Endodermal cell (in vitro differentiated cells): ENCODE results near the gene ITGA6. TPM values are rescaled to one million over a fixed set of nuclear protein-coding genes. Genes with fewer than 3 reads are reported as not detected.
"Not testable (repeated sequence)": the region's sequence is repeated elsewhere in the genome, so short reads cannot be mapped to it uniquely, and the experiment has no call there.

Experiments used
- DNase-seq: peaks from one replicate; pipeline ENCODE4 v3.0.0-alpha.2; 2017
- H3K27ac ChIP-seq: 2 replicates; pipeline ENCODE4 v1.5.1; 2013; ENCODE audit warnings: mild to moderate bottlenecking, low read depth, low read length, moderate library complexity
- H3K27me3 ChIP-seq: 2 replicates; pipeline ENCODE4 v1.6.1; 2013; ENCODE audit warnings: mild to moderate bottlenecking, low read length, moderate library complexity; ENCODE audit not compliant: insufficient read depth, control insufficient read depth, poor library complexity, severe bottlenecking
- H3K36me3 ChIP-seq: 2 replicates; pipeline ENCODE4 v1.7.0; 2013; ENCODE audit warnings: mild to moderate bottlenecking, low read length, moderate library complexity; ENCODE audit not compliant: control insufficient read depth, insufficient read depth
- H3K4me1 ChIP-seq: one replicate; pipeline ENCODE4 v1.7.0; 2013; ENCODE audit warnings: low read length; ENCODE audit not compliant: control insufficient read depth, insufficient read depth
- H3K4me3 ChIP-seq: 2 replicates; pipeline ENCODE4 v1.5.1; 2013; ENCODE audit warnings: mild to moderate bottlenecking, low read length, moderate library complexity
- H3K9ac ChIP-seq: 2 replicates; pipeline ENCODE4 v1.6.1; 2013; ENCODE audit warnings: mild to moderate bottlenecking, low read length, moderate library complexity; ENCODE audit not compliant: poor library complexity, severe bottlenecking; ENCODE audit errors: extremely low read depth
- H3K9me3 ChIP-seq: 2 replicates; pipeline ENCODE4 v1.6.1; 2013; ENCODE audit warnings: mild to moderate bottlenecking, low read length, moderate library complexity; ENCODE audit not compliant: control insufficient read depth
- H3K27ac Mint-ChIP-seq: 2 replicates; pipeline ENCODE4 v1.8.0; 2020; ENCODE audit warnings: mixed read lengths
- H3K27me3 Mint-ChIP-seq: 2 replicates; pipeline ENCODE4 v1.8.0; 2021; ENCODE audit warnings: mild to moderate bottlenecking, mixed read lengths; ENCODE audit not compliant: insufficient read depth
- H3K36me3 Mint-ChIP-seq: 2 replicates; pipeline ENCODE4 v1.8.0; 2020; ENCODE audit warnings: low read depth, mixed read lengths
- H3K4me1 Mint-ChIP-seq: 2 replicates; pipeline ENCODE4 v1.8.0; 2020; ENCODE audit warnings: mixed read lengths
- H3K4me3 Mint-ChIP-seq: 2 replicates; pipeline ENCODE4 v1.8.0; 2020; ENCODE audit warnings: mild to moderate bottlenecking, moderate library complexity, mixed read lengths
- H3K9me3 Mint-ChIP-seq: 2 replicates; pipeline ENCODE4 v1.8.0; 2020; ENCODE audit warnings: mild to moderate bottlenecking, mixed read lengths
- CTCF ChIP-seq: fragments of 200-600 bp; sonication (generic); conservative IDR thresholded peaks from 2 replicates; pipeline ENCODE4 v1.5.0; 2021; ENCODE audit warnings: antibody characterized with exemption, mild to moderate bottlenecking
- WGBS, 2 experiments: methylation state at CpG; one replicate each; pipeline versions ENCODE4 v1.1.5 to v1.1.7; 2013; ENCODE audit warnings: missing lambda C conversion rate in 2 of 2, mixed read lengths in 1 of 2; ENCODE audit not compliant: insufficient coverage in 1 of 2, insufficient read length in 1 of 2; 5-methylcytosine and 5-hydroxymethylcytosine counted together
- total RNA-seq, 2 donors: library from RNA; stranded (reverse); fragmentation: NEBNext Ultra II Directional in 1 of 2; extraction: Animal tissue kit (Norgen Biotek cat#: 25700) in 1 of 2; gene quantifications; 2 replicates in 1 of 2; 3 replicates in 1 of 2; pipeline ENCODE4 v1.2.1, GENCODE V29; 2021

ITGA6 gene
- total RNA-seq, 2 donors from 2014 or later: 35.8 to 45.7 TPM

DNA sequence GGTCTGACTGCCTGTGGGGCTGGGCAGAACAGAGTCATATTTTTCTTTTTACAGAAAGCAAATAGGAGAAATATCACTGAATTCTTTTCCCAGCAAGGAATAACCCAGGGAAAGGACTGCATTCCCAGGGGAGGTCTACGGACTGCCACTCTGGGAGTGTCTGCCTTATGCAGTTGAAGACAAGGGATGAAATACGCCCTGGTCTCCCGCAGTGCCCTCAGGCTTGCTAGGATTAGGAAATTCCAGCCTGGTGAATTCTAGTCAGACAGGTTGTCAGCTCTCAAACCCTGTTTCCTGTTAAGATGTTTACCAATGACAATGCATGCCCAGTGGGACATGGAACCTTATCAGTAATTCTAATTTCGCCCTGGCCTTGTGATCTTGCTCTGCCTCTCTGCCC, 98.2 kb downstream of the ITGA6 start:
- no peak overlapping the region for H3K27ac Mint-ChIP-seq
- Histone ChIP-seq H3K27ac (no peak overlapping the region), H3K4me3 (peak overlapping the region; percentile 49), H3K27me3 (no peaks in the 10 kb centered on the region), H3K9me3 (peaks cover 57% of the 10 kb centered on the region), H3K9ac (no peak overlapping the region), H3K4me1 (no peaks in the 10 kb centered on the region), H3K36me3 (no peaks in the 10 kb centered on the region)
- H3K27me3 Mint-ChIP-seq: no peaks in the 10 kb centered on the region
- TF ChIP-seq CTCF: no peak
- H3K36me3 Mint-ChIP-seq: peaks cover 25% of the 10 kb centered on the region
- 93 to 96% methylated on average over 3 to 4 of the region's 4 CpGs for WGBS, 2 experiments
- H3K9me3 Mint-ChIP-seq: peaks cover 97% of the 10 kb centered on the region
- DNase-seq: peak; percentile 51
- no peaks in the 10 kb centered on the region for H3K4me1 Mint-ChIP-seq
- H3K4me3 Mint-ChIP-seq: no peak overlapping the region

- Mint-ChIP-seq H3K4me3 (no peak overlapping the region), H3K9me3 (peaks cover 84% of the 10 kb centered on the region), H3K4me1 (no peaks in the 10 kb centered on the region), H3K36me3 (peaks cover 35% of the 10 kb centered on the region), H3K27ac (no peak overlapping the region), H3K27me3 (no peaks in the 10 kb centered on the region)
- no peak for TF ChIP-seq CTCF
- Histone ChIP-seq H3K36me3 (no peaks in the 10 kb centered on the region), H3K9ac (no peak overlapping the region), H3K9me3 (peaks cover 59% of the 10 kb centered on the region), H3K4me3 (no peak overlapping the region), H3K27me3 (no peaks in the 10 kb centered on the region), H3K27ac (no peak overlapping the region), H3K4me1 (no peaks in the 10 kb centered on the region)
- DNase-seq: no peak
- 96% methylated on average over 1 of the region's 2 CpGs; no CpG with 5 or more reads in 1 of the 2 experiments for WGBS, 2 experiments
Measured at GRCh38 chr2:172531309-172531708, 103.9 kb downstream of the ITGA6 start.

- not testable (repeated sequence) for H3K27ac Mint-ChIP-seq, H3K4me1 ChIP-seq, DNase-seq, H3K9ac ChIP-seq, H3K27me3 Mint-ChIP-seq, H3K4me1 Mint-ChIP-seq, H3K27ac ChIP-seq, H3K36me3 ChIP-seq, H3K4me3 ChIP-seq, H3K27me3 ChIP-seq, H3K4me3 Mint-ChIP-seq
- H3K9me3 ChIP-seq: peaks cover 56% of the 10 kb centered on the region
- 89% methylated on average over 2 of the region's 2 CpGs; no CpG with 5 or more reads in 1 of the 2 experiments for whole genome bisulfite sequencing, 2 experiments
- Mint-ChIP-seq H3K36me3 (peaks cover 41% of the 10 kb centered on the region), H3K9me3 (peaks cover 84% of the 10 kb centered on the region)
Measured at GRCh38 chr2:172532461-172532860, 105.1 kb downstream of the ITGA6 start.

DNA sequence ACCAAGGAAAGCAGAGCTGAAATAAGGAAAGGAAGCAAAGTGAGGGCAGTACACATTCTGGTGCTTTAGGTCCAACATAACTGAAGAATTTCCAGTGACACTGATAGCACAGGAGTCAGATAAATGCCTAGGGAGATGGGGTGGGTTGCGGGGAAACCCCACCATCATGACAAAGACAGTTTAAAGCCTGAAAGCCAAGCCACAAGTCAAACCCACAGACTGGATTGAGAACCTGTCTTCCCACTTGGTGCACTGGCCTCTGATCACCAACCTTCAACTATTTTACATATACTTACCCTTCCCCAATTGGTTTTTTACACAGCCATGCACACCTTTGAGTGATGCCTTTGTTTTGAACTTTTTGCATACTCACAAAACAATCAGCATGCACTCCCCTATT, 106.3 kb downstream of the ITGA6 start:
- TF ChIP-seq CTCF: no peak
- no peaks in the 10 kb centered on the region for H3K36me3 ChIP-seq
- H3K9ac ChIP-seq: no peak overlapping the region
- Mint-ChIP-seq H3K27me3 (no peaks in the 10 kb centered on the region), H3K4me1 (no peaks in the 10 kb centered on the region), H3K9me3 (peaks cover 79% of the 10 kb centered on the region), H3K4me3 (no peak overlapping the region), H3K36me3 (peaks cover 41% of the 10 kb centered on the region), H3K27ac (no peak overlapping the region)
- DNase-seq: no peak
- no peak overlapping the region for H3K27ac ChIP-seq
- no peaks in the 10 kb centered on the region for H3K27me3 ChIP-seq
- H3K9me3 ChIP-seq: peaks cover 56% of the 10 kb centered on the region
- no peak overlapping the region for H3K4me3 ChIP-seq
- 100% methylated on average over 1 of the region's 1 CpG; no CpG with 5 or more reads in 1 of the 2 experiments for WGBS, 2 experiments
- no peaks in the 10 kb centered on the region for H3K4me1 ChIP-seq
